ENCODE data around the gene RXRG. TPM values are rescaled to one million over a fixed set of nuclear protein-coding genes. Genes with fewer than 3 reads are reported as not detected.

The RXRG gene
- total and polyA plus RNA-seq, 2 of the 8 experiments (the other 6 are each of a cell fraction or from before 2014, with no cell fraction given) = not detected

GRCh38 chr1:165397944-165398343 lies 47.0 kb downstream of the RXRG start (continued):
- TF ChIP-seq CHD7 (IDR thresholded peaks at IDR 0.05; ENCODE audit: insufficient replicate concordance, low read length) (no peak), E2F6 (IDR thresholded peaks at IDR 0.05) (no peak), SP1 (IDR thresholded peaks at IDR 0.05; ENCODE audit: low read depth, low read length) (no peak), SIX5 (IDR thresholded peaks at IDR 0.05; ENCODE audit: low read depth, low read length) (no peak), CBX5 (IDR thresholded peaks at IDR 0.05; ENCODE audit: low read depth, low read length) (no peak), GTF2F1 (IDR thresholded peaks at IDR 0.05; ENCODE audit: borderline replicate concordance, low read depth, low read length) (no peak), ASH2L (IDR thresholded peaks at IDR 0.05; ENCODE audit: low read length) (no peak), JUN (IDR thresholded peaks at IDR 0.05; ENCODE audit: low read depth, low read length) (no peak), HDAC6 (IDR thresholded peaks at IDR 0.05; ENCODE audit: low read depth, low read length) (no peak), NRF1 (IDR thresholded peaks at IDR 0.05; ENCODE audit: low read depth, low read length) (no peak), SP4 (IDR thresholded peaks at IDR 0.05; ENCODE audit: low read length) (no peak), CBX8 (IDR thresholded peaks at IDR 0.05; ENCODE audit: borderline replicate concordance, low read depth, low read length) (no peak)
